ENCODE results near the gene EPS8L2. TPM values are rescaled to one million over a fixed set of nuclear protein-coding genes. Genes with fewer than 3 reads are reported as not detected.

Gene EPS8L2
- total and polyA plus RNA-seq, 2 of the 13 experiments (the other 11 are each of a cell fraction or from before 2014, with no cell fraction given), result 89.3 to 416 TPM

DNA sequence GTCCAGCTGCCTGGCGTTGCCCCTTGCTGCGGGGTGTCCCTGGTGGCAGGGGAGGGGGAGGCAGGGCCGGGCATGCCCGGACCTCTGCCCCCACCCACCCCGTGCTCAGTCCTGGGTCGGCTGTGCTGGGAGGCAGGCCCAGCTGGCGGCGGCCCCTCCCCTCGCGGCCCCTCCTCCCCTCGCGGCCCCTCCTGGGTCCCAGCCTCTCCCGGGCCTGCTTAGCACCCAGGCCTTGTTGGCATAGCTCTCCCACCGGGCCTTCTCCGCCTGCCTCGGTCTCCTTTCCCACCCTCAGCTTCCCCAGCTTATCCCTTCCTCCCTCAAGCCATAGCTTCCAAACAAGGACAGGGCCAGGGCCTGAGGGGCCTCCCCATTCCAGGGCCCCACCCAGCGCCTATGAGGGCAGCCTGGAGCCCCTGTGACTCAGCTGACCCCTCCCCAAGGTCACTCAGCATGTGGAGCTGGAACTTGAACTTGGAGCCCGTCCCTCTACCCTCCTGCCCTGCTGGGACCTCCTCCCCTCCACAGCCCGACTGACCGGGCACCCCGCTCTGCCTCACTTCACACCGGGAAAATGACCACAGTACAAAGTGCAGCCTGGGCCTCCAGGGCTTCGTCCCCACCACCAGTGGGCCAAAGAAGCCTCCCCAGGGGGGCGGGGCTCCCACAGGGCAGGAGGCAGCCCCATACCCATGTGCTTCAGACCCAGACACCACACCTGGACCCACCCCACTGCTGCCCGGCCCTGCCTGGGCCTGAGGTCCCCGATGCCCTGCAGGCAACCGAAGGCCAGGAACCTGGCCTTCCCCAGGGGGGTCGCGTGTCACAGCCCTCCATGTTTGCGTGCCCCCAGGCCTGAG is 1.2 kb downstream of the EPS8L2 start (continued):
- TF ChIP-seq CC2D1A (CRISPR knock-in tag; IDR thresholded peaks at IDR 0.05) (no peak), PCBP1 (IDR thresholded peaks at IDR 0.05; ENCODE audit: borderline replicate concordance, low read depth, low read length) (0 out of 2 replicates have a peak, but pooled peaks have one; percentile 23), TSC22D2 (CRISPR knock-in tag; IDR thresholded peaks at IDR 0.05; ENCODE audit: borderline replicate concordance) (no peak), ZNF552 (CRISPR knock-in tag; IDR thresholded peaks at IDR 0.05; ENCODE audit: borderline replicate concordance) (no peak; the same call in 1 of the 2 replicates), ZNF577 (CRISPR knock-in tag; IDR thresholded peaks at IDR 0.05; ENCODE audit: borderline replicate concordance, low read depth) (no peak), ZNF547 (CRISPR knock-in tag; IDR thresholded peaks at IDR 0.05) (no peak), NR3C1 (CRISPR knock-in tag; IDR thresholded peaks at IDR 0.05) (no peak), NFRKB (IDR thresholded peaks at IDR 0.05) (no peak), TBL1XR1 (IDR thresholded peaks at IDR 0.05; ENCODE audit: borderline replicate concordance, low read length, partially characterized antibody) (peak; percentile 86), U2AF1 (optimal IDR thresholded peaks at IDR 0.05; ENCODE audit: low read depth, low read length) (no peak), HMG20B (CRISPR knock-in tag; conservative IDR thresholded peaks at IDR 0.05) (peak; percentile 4; the same call in 1 of the 2 replicates), CHD2 (IDR thresholded peaks at IDR 0.05; ENCODE audit: low read depth, low read length) (0 out of 2 replicates have a peak, but pooled peaks have one; percentile 29), ZNF546 (CRISPR knock-in tag; conservative IDR thresholded peaks at IDR 0.05) (peak; percentile 54; the same call in 1 of the 2 replicates), ISL2 (CRISPR knock-in tag; IDR thresholded peaks at IDR 0.05) (no peak; the same call in 1 of the 2 replicates), ZNF367 (CRISPR knock-in tag; IDR thresholded peaks at IDR 0.05; ENCODE audit: borderline replicate concordance) (no peak), ZNF605 (CRISPR knock-in tag; IDR thresholded peaks at IDR 0.05) (peak; percentile 98)
- TF ChIP-seq, protein P1, sequence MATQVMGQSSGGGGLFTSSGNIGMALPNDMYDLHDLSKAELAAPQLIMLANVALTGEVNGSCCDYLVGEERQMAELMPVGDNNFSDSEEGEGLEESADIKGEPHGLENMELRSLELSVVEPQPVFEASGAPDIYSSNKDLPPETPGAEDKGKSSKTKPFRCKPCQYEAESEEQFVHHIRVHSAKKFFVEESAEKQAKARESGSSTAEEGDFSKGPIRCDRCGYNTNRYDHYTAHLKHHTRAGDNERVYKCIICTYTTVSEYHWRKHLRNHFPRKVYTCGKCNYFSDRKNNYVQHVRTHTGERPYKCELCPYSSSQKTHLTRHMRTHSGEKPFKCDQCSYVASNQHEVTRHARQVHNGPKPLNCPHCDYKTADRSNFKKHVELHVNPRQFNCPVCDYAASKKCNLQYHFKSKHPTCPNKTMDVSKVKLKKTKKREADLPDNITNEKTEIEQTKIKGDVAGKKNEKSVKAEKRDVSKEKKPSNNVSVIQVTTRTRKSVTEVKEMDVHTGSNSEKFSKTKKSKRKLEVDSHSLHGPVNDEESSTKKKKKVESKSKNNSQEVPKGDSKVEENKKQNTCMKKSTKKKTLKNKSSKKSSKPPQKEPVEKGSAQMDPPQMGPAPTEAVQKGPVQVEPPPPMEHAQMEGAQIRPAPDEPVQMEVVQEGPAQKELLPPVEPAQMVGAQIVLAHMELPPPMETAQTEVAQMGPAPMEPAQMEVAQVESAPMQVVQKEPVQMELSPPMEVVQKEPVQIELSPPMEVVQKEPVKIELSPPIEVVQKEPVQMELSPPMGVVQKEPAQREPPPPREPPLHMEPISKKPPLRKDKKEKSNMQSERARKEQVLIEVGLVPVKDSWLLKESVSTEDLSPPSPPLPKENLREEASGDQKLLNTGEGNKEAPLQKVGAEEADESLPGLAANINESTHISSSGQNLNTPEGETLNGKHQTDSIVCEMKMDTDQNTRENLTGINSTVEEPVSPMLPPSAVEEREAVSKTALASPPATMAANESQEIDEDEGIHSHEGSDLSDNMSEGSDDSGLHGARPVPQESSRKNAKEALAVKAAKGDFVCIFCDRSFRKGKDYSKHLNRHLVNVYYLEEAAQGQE (IDR thresholded peaks at IDR 0.05; ENCODE audit: borderline replicate concordance in 1 of 2, low read depth in 1 of 2, low read length in 2 of 2), result peak in 1 of 2 experiments; percentile 14; a peak in 1 of 4 replicates
- TF ChIP-seq, protein P2, sequence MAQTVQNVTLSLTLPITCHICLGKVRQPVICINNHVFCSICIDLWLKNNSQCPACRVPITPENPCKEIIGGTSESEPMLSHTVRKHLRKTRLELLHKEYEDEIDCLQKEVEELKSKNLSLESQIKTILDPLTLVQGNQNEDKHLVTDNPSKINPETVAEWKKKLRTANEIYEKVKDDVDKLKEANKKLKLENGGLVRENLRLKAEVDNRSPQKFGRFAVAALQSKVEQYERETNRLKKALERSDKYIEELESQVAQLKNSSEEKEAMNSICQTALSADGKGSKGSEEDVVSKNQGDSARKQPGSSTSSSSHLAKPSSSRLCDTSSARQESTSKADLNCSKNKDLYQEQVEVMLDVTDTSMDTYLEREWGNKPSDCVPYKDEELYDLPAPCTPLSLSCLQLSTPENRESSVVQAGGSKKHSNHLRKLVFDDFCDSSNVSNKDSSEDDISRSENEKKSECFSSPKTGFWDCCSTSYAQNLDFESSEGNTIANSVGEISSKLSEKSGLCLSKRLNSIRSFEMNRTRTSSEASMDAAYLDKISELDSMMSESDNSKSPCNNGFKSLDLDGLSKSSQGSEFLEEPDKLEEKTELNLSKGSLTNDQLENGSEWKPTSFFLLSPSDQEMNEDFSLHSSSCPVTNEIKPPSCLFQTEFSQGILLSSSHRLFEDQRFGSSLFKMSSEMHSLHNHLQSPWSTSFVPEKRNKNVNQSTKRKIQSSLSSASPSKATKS (CRISPR knock-in tag; IDR thresholded peaks at IDR 0.05), result no peak
- TF ChIP-seq, protein P3, sequence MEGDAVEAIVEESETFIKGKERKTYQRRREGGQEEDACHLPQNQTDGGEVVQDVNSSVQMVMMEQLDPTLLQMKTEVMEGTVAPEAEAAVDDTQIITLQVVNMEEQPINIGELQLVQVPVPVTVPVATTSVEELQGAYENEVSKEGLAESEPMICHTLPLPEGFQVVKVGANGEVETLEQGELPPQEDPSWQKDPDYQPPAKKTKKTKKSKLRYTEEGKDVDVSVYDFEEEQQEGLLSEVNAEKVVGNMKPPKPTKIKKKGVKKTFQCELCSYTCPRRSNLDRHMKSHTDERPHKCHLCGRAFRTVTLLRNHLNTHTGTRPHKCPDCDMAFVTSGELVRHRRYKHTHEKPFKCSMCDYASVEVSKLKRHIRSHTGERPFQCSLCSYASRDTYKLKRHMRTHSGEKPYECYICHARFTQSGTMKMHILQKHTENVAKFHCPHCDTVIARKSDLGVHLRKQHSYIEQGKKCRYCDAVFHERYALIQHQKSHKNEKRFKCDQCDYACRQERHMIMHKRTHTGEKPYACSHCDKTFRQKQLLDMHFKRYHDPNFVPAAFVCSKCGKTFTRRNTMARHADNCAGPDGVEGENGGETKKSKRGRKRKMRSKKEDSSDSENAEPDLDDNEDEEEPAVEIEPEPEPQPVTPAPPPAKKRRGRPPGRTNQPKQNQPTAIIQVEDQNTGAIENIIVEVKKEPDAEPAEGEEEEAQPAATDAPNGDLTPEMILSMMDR (CRISPR knock-in tag; IDR thresholded peaks at IDR 0.05), result peak; percentile 59
- TF ChIP-seq, protein P4, sequence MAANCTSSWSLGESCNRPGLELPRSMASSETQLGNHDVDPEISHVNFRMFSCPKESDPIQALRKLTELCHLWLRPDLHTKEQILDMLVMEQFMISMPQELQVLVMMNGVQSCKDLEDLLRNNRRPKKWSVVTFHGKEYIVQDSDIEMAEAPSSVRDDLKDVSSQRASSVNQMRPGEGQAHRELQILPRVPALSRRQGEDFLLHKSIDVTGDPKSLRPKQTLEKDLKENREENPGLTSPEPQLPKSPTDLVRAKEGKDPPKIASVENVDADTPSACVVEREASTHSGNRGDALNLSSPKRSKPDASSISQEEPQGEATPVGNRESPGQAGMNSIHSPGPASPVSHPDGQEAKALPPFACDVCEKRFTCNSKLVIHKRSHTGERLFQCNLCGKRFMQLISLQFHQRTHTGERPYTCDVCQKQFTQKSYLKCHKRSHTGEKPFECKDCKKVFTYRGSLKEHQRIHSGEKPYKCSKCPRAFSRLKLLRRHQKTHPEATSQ (CRISPR knock-in tag; IDR thresholded peaks at IDR 0.05; ENCODE audit: borderline replicate concordance), result no peak

Measured in HepG2 (cell line).